GM12872 (cell line): Measurements from ENCODE around the gene LYVE1.

Source experiments
- TF ChIP-seq, protein P1 (sequence below): IDR thresholded peaks from 3 replicates; pipeline ENCODE4 v1.5.1; 2011; ENCODE audit warnings: low read depth, mild to moderate bottlenecking, low read length, moderate library complexity; ENCODE audit not compliant: insufficient read depth

Gene LYVE1

GRCh38 chr11:10520562-10520961 is 47.9 kb downstream of the LYVE1 start:
- TF ChIP-seq, protein P1, sequence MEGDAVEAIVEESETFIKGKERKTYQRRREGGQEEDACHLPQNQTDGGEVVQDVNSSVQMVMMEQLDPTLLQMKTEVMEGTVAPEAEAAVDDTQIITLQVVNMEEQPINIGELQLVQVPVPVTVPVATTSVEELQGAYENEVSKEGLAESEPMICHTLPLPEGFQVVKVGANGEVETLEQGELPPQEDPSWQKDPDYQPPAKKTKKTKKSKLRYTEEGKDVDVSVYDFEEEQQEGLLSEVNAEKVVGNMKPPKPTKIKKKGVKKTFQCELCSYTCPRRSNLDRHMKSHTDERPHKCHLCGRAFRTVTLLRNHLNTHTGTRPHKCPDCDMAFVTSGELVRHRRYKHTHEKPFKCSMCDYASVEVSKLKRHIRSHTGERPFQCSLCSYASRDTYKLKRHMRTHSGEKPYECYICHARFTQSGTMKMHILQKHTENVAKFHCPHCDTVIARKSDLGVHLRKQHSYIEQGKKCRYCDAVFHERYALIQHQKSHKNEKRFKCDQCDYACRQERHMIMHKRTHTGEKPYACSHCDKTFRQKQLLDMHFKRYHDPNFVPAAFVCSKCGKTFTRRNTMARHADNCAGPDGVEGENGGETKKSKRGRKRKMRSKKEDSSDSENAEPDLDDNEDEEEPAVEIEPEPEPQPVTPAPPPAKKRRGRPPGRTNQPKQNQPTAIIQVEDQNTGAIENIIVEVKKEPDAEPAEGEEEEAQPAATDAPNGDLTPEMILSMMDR = no peak

DNA sequence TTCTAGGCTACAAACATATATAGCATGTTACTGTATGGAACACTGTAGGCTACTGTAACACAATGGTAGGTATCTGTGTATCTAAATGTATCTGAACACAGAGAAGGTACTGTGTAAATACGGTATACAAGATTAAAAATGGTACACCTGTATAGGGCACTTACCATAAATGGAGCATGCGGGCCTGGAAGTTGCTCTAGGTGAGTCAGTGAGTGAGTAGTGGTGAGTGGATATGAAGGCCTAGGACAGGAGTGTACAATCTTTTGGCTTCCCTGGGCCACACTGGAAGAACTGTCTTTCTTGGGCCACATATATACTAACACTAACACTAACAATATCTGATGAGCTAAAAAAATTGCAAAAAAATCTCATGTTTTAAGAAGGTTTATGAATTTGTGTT is 48.8 kb downstream of the LYVE1 start:
- TF ChIP-seq, protein P1 = no peak

DNA sequence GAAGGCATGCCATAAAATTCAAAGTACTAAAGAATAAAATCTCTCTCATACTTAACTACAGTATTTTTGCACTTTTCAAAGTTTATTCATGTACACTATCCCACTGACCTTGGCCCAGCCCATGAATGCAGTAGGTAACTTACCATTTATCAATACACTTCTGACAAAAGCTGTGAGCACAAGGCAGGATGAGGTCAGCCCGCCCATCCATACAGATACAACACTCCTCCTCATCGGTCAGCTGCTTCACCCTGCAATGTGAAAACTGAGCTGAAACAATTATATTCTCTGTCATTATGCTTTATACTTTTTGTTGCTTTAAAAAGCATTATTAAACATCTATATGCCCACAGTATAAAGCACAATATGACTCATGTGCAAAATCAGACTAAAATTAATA is 49.6 kb downstream of the LYVE1 start:
- TF ChIP-seq, protein P1 = no peak

DNA sequence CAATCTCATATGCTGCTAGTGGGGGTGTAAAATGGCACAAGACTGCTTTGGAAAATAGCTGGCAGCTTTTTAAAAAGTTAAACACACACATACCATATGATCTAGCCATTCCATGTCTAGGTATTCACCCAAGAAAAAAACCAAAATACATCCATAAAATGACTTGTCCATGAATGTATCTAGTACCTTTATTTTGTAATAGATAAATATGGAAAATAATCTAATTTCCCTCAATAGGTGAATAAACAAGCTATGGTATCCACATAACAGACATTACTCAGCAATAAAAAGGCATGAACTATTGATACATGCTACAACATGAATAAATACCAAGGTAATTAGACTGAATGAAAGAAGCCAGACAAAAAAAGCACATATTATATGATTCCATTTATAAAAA is 50.3 kb downstream of the LYVE1 start:
- TF ChIP-seq, protein P1 = no peak

DNA sequence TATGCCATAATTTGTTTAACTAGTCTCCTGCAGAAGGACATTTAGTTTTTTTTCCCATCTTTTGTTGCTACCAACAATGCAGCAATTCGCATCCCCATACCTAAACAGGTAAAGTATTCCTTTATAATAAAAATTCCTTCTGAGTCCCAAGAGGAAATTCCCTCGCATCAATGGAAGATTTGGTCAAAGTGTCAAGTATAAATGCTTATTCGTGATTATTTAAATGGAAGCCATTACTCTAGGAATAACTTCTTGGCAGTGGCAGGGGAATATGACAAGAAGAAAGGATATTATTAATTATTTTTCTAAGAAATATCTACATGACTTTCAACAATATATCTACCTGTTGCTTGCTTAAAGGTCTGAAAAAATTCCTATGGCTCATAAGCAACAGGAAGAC is 53.0 kb downstream of the LYVE1 start:
- TF ChIP-seq, protein P1 = no peak

DNA sequence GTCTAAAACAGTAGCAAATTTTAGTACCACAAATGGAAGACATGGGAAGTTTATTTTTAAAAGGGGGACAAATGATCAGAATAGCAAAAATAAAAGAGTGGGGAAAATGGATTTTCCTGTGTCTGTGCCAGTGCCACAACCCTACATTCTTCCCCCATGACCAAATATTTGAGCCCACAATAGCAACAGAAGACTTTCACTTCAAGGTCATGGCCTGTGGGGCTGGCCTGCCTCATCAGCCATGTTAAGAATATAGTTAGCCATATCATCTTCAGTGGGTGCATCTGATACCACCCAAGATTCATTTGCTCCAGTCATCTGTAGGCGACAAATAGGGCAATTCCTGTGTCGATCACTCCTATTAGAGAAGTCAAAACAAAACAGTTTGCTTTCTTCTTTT is 53.8 kb downstream of the LYVE1 start:
- TF ChIP-seq, protein P1 = no peak

GRCh38 chr11:10514202-10514601 is 54.3 kb downstream of the LYVE1 start:
- TF ChIP-seq, protein P1 = no peak

DNA sequence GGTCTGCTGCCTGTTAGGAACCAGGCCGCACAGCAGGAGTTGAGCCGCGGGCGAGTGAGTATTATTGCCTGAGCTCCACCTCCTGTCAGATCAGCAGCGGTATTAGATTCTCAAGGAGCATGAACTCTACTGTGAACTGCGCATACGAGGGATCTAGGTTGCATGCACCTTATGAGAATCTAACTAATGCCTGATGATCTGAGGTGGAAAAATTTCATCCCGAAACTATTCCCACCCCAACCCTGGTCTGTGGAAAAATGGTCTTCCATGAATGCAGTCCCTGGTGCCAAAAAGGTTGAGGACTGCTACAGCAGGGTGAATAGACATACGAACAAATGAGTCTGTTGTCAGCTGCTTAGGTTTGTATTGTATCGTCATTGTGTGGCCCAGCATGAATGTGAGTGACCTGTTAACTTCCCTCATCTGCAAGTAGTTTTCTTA is 57.3 kb downstream of the LYVE1 start:
- TF ChIP-seq, protein P1 = no peak
